PC-3 (cell line): ENCODE data around the gene DCD. TPM values are rescaled to one million over a fixed set of nuclear protein-coding genes. Genes with fewer than 3 reads are reported as not detected.

Experiments used
- ATAC-seq: fragments of 200-7000 bp; cut with Tn5 transposase; 2 replicates; pipeline ENCODE4 v1.9.1; 2020; ENCODE audit warnings: mild to moderate bottlenecking, moderate library complexity
- BruUV-seq: library from RNA; stranded (reverse); fragments of 400-500 nt; replicated peaks from 2 replicates; lab custom pipeline; 2021; lab: Mats Ljungman, UMichigan
- CTCF ChIA-PET: fragments of 300-600 bp; sonication (Branson Sonifier 250); formaldehyde crosslinking; loops from one replicate; lab custom pipeline; 2022; ENCODE audit warnings: antibody characterized with exemption; lab: Charles Lee
- POLR2A ChIA-PET: fragments of 300-600 bp; sonication (Branson Sonifier 250); formaldehyde crosslinking; loops from one replicate; lab custom pipeline; 2022; ENCODE audit warnings: antibody characterized with exemption; ENCODE audit not compliant: unreplicated experiment; lab: Charles Lee
- DNase-seq: peaks from one replicate; pipeline ENCODE4 v3.0.0-alpha.2; 2015
- H2AFZ ChIP-seq: fragments of 300-600 bp; sonication (generic); 2 replicates; pipeline ENCODE4 v1.6.0; 2016; ENCODE audit warnings: antibody characterized with exemption, low read length
- H3F3A ChIP-seq: fragments of 300-600 bp; sonication (generic); one replicate; pipeline ENCODE4 v1.6.0; 2017; ENCODE audit warnings: antibody characterized with exemption, low read length, control low read depth, mild to moderate bottlenecking; ENCODE audit not compliant: unreplicated experiment
- H3K27ac ChIP-seq: fragments of 300-600 bp; sonication (generic); 2 replicates; pipeline ENCODE4 v1.5.1; 2016; ENCODE audit warnings: mild to moderate bottlenecking, low read length
- H3K27me3 ChIP-seq: fragments of 300-600 bp; sonication (generic); 2 replicates; pipeline ENCODE4 v1.6.1; 2016; ENCODE audit warnings: low read length, mixed read lengths
- H3K36me3 ChIP-seq: fragments of 300-600 bp; sonication (generic); 2 replicates; pipeline ENCODE4 v1.6.1; 2016; ENCODE audit warnings: low read depth, mixed run types, low read length, mixed read lengths
- H3K4me1 ChIP-seq: fragments of 300-600 bp; sonication (generic); 2 replicates; pipeline ENCODE4 v1.5.1; 2016; ENCODE audit warnings: low read length; ENCODE audit not compliant: insufficient read depth
- H3K4me2 ChIP-seq: fragments of 300-600 bp; sonication (generic); 2 replicates; pipeline ENCODE4 v1.6.0; 2016; ENCODE audit warnings: low read length
- H3K4me3 ChIP-seq: fragments of 300-600 bp; sonication (generic); 2 replicates; pipeline ENCODE4 v1.5.1; 2016; ENCODE audit warnings: mild to moderate bottlenecking, low read length, mixed read lengths
- H3K79me2 ChIP-seq: fragments of 300-600 bp; sonication (generic); 2 replicates; pipeline ENCODE4 v1.6.1; 2017; ENCODE audit warnings: low read length, mixed read lengths
- H3K9ac ChIP-seq: fragments of 300-600 bp; sonication (generic); 2 replicates; pipeline ENCODE4 v1.6.0; 2016; ENCODE audit warnings: mild to moderate bottlenecking, low read length
- H3K9me2 ChIP-seq: fragments of 300-600 bp; sonication (generic); replicated peaks from 2 replicates; pipeline ENCODE4 v1.6.1; 2016; ENCODE audit warnings: mixed run types, low read length, mixed read lengths
- H3K9me3 ChIP-seq: fragments of 300-600 bp; sonication (generic); 2 replicates; pipeline ENCODE4 v1.6.1; 2016; ENCODE audit warnings: low read length, mixed read lengths
- H4K20me1 ChIP-seq: fragments of 300-600 bp; sonication (generic); 2 replicates; pipeline ENCODE4 v1.6.1; 2016; ENCODE audit warnings: low read length, mixed read lengths
- CTCF ChIP-seq: fragments of 300-600 bp; sonication (generic); conservative IDR thresholded peaks from 2 replicates; pipeline ENCODE4 v1.5.1; 2017; ENCODE audit warnings: antibody characterized with exemption, low read depth, mild to moderate bottlenecking, low read length
- EZH2 ChIP-seq: fragments of 300-600 bp; sonication (generic); IDR thresholded peaks from one replicate; pipeline ENCODE4 v1.6.1; 2017; ENCODE audit warnings: antibody characterized with exemption, mild to moderate bottlenecking, low read length; ENCODE audit not compliant: unreplicated experiment
- EZH2phosphoT487 ChIP-seq: fragments of 300-600 bp; sonication (generic); IDR thresholded peaks from 2 replicates; pipeline ENCODE4 v1.6.1; 2018; ENCODE audit warnings: mild to moderate bottlenecking, antibody characterized with exemption, low read length, borderline replicate concordance
- intact Hi-C: fragments of 100-400 bp; cut with micrococcal nuclease; formaldehyde crosslinking; loops from 2 replicates; pipeline ENCODE4 v1.9.0; 2023
- total RNA-seq: library from RNA; depleted of rRNA; stranded (reverse); fragments of >200 nt; gene quantifications from 2 replicates; pipeline ENCODE4 v1.2.3, GENCODE V29; 2014

The DCD gene
- total RNA-seq, 1 experiment from 2014 or later = not detected

GRCh38 chr12:54662026-54662425, 13.9 kb upstream of the DCD start:
- Histone ChIP-seq H3K9me2 (no peaks in the 10 kb centered on the region), H3F3A (no peaks in the 10 kb centered on the region), H3K9ac (no peak overlapping the region), H4K20me1 (no peaks in the 10 kb centered on the region), H3K4me1 (no peaks in the 10 kb centered on the region), H3K9me3 (no peaks in the 10 kb centered on the region), H3K79me2 (no peaks in the 10 kb centered on the region), H3K27me3 (peaks cover 40% of the 10 kb centered on the region), H3K36me3 (no peaks in the 10 kb centered on the region), H3K4me2 (no peak overlapping the region), H3K27ac (no peak overlapping the region), H3K4me3 (no peak overlapping the region), H2AFZ (no peak overlapping the region)
- ChIA-PET POLR2A (no interaction called here), CTCF (no interaction called here)
- no peak for DNase-seq
- intact Hi-C loops = no loop called here
- BruUV-seq = no TSS peak
- no peak for ATAC-seq
- TF ChIP-seq EZH2 = no peak
- TF ChIP-seq CTCF = no peak
- no peak for TF ChIP-seq EZH2phosphoT487

GRCh38 chr12:54661048-54661447, 12.9 kb upstream of the DCD start:
- Histone ChIP-seq H3K36me3 (no peaks in the 10 kb centered on the region), H3K27me3 (peaks cover 41% of the 10 kb centered on the region), H3K4me3 (no peak overlapping the region), H3F3A (no peaks in the 10 kb centered on the region), H3K4me2 (no peak overlapping the region), H4K20me1 (no peaks in the 10 kb centered on the region), H3K9me3 (no peaks in the 10 kb centered on the region), H3K9ac (no peak overlapping the region), H3K4me1 (no peaks in the 10 kb centered on the region), H2AFZ (no peak overlapping the region), H3K9me2 (no peaks in the 10 kb centered on the region), H3K79me2 (no peaks in the 10 kb centered on the region), H3K27ac (no peak overlapping the region)
- intact Hi-C loops = no loop called here
- TF ChIP-seq EZH2 (no peak), CTCF (no peak), EZH2phosphoT487 (no peak)
- POLR2A ChIA-PET = no interaction called here
- CTCF ChIA-PET = no interaction called here
- no TSS peak for BruUV-seq
- DNase-seq (no peak), ATAC-seq (no peak)

- Histone ChIP-seq H3K9ac (no peak overlapping the region), H3K79me2 (no peaks in the 10 kb centered on the region), H3F3A (no peaks in the 10 kb centered on the region), H4K20me1 (no peaks in the 10 kb centered on the region), H3K4me2 (no peak overlapping the region), H3K27ac (no peak overlapping the region), H3K9me3 (no peaks in the 10 kb centered on the region), H3K9me2 (no peaks in the 10 kb centered on the region), H3K36me3 (no peaks in the 10 kb centered on the region), H2AFZ (no peak overlapping the region), H3K4me3 (no peak overlapping the region), H3K27me3 (peaks cover 46% of the 10 kb centered on the region), H3K4me1 (no peaks in the 10 kb centered on the region)
- CTCF ChIA-PET = no interaction called here
- no peak for TF ChIP-seq EZH2
- no peak for TF ChIP-seq EZH2phosphoT487
- TF ChIP-seq CTCF = no peak
- BruUV-seq = no TSS peak
- POLR2A ChIA-PET = no interaction called here
- no peak for DNase-seq
- intact Hi-C loops = no loop called here
- no peak for ATAC-seq
These were observed 12.3 kb upstream of the DCD start for GRCh38 chr12:54660320-54660962.
